Measurements from ENCODE around the gene CPLX1. TPM values are rescaled to one million over a fixed set of nuclear protein-coding genes. Genes with fewer than 3 reads are reported as not detected.

CPLX1 gene
- polyA plus RNA-seq, 1 donor (not counting 4 experiments of a cell fraction or from before 2014, with no cell fraction given) = 0.04 TPM

- Histone ChIP-seq H3K36me3 (ENCODE audit: control insufficient read depth in 2 of 2, extremely low read depth in 1 of 2, insufficient read depth in 2 of 2, low read length in 2 of 2) (no peaks in the 10 kb centered on the region), H3K79me2 (ENCODE audit: control insufficient read depth, insufficient read depth, low read length) (no peaks in the 10 kb centered on the region), H3K4me2 (ENCODE audit: control insufficient read depth, extremely low read depth, insufficient read depth, low read depth, low read length) (no peak overlapping the region), H4K20me1 (ENCODE audit: control insufficient read depth, extremely low read depth, insufficient read depth, low read length) (no peaks in the 10 kb centered on the region), H3K4me3 (ENCODE audit: control insufficient read depth in 2 of 3, extremely low read depth in 1 of 3, insufficient read depth in 2 of 3, low read depth in 1 of 3, low read length in 3 of 3) (no peak overlapping the region), H3K9me3 (ENCODE audit: control insufficient read depth, low read depth, low read length) (peaks cover 2% of the 10 kb centered on the region), H3K27ac (ENCODE audit: control insufficient read depth, insufficient read depth, low read length) (no peak overlapping the region), H2AFZ (ENCODE audit: control insufficient read depth, low read length) (no peak overlapping the region), H3K9me1 (ENCODE audit: control insufficient read depth, extremely low read depth, insufficient read depth, low read length) (no peaks in the 10 kb centered on the region), H3K4me1 (ENCODE audit: control insufficient read depth, extremely low read depth, insufficient read depth, low read length) (no peaks in the 10 kb centered on the region), H3K27me3 (ENCODE audit: control insufficient read depth, extremely low read depth, insufficient read depth, low read length) (peaks cover 76% of the 10 kb centered on the region), H3K9ac (ENCODE audit: control insufficient read depth, extremely low read depth, insufficient read depth, low read length) (no peak overlapping the region)
- no peak for FAIRE-seq
- no peak for DNase-seq (ENCODE audit: low read depth, low spot score)
- no peak for TF ChIP-seq EZH2 (IDR thresholded peaks at IDR 0.05; ENCODE audit: low read length)
- TF ChIP-seq CTCF (optimal IDR thresholded peaks at IDR 0.05 in 1 of 3, IDR thresholded peaks at IDR 0.05 in 1 of 3, conservative IDR thresholded peaks at IDR 0.05 in 1 of 3; ENCODE audit: extremely low read depth in 1 of 3, insufficient read depth in 2 of 3, low read length in 3 of 3) = no peak
- dilution Hi-C loops (cut with MboI; ENCODE audit: extremely low pct_ligation_motif_present, low sequenced_read_pairs) = no loop called here
These were observed 2.0 kb downstream of the CPLX1 start for GRCh38 chr4:823761-824460.

- FAIRE-seq (no peak), DNase-seq (ENCODE audit: low read depth, low spot score) (no peak)
- H4K20me1 ChIP-seq (ENCODE audit: control insufficient read depth, extremely low read depth, insufficient read depth, low read length) = no peaks in the 10 kb centered on the region
- H3K9ac ChIP-seq (ENCODE audit: control insufficient read depth, extremely low read depth, insufficient read depth, low read length) = no peak overlapping the region
- dilution Hi-C loops (cut with MboI; ENCODE audit: extremely low pct_ligation_motif_present, low sequenced_read_pairs) = no loop called here
- H3K4me3 ChIP-seq (ENCODE audit: control insufficient read depth in 2 of 3, extremely low read depth in 1 of 3, insufficient read depth in 2 of 3, low read depth in 1 of 3, low read length in 3 of 3) = no peak overlapping the region
- H3K27ac ChIP-seq (ENCODE audit: control insufficient read depth, insufficient read depth, low read length) = no peak overlapping the region
- TF ChIP-seq EZH2 (IDR thresholded peaks at IDR 0.05; ENCODE audit: low read length) (no peak), CTCF (optimal IDR thresholded peaks at IDR 0.05 in 1 of 3, IDR thresholded peaks at IDR 0.05 in 1 of 3, conservative IDR thresholded peaks at IDR 0.05 in 1 of 3; ENCODE audit: extremely low read depth in 1 of 3, insufficient read depth in 2 of 3, low read length in 3 of 3) (no peak)
- peaks cover 2% of the 10 kb centered on the region for H3K9me3 ChIP-seq (ENCODE audit: control insufficient read depth, low read depth, low read length)
- no peaks in the 10 kb centered on the region for H3K79me2 ChIP-seq (ENCODE audit: control insufficient read depth, insufficient read depth, low read length)
- no peaks in the 10 kb centered on the region for H3K9me1 ChIP-seq (ENCODE audit: control insufficient read depth, extremely low read depth, insufficient read depth, low read length)
- H3K4me1 ChIP-seq (ENCODE audit: control insufficient read depth, extremely low read depth, insufficient read depth, low read length) = no peaks in the 10 kb centered on the region
- no peak overlapping the region for H3K4me2 ChIP-seq (ENCODE audit: control insufficient read depth, extremely low read depth, insufficient read depth, low read depth, low read length)
- no peak overlapping the region for H2AFZ ChIP-seq (ENCODE audit: control insufficient read depth, low read length)
- peaks cover 74% of the 10 kb centered on the region for H3K27me3 ChIP-seq (ENCODE audit: control insufficient read depth, extremely low read depth, insufficient read depth, low read length)
- H3K36me3 ChIP-seq (ENCODE audit: control insufficient read depth in 2 of 2, extremely low read depth in 1 of 2, insufficient read depth in 2 of 2, low read length in 2 of 2) = no peaks in the 10 kb centered on the region
These were observed 2.7 kb downstream of the CPLX1 start for GRCh38 chr4:823176-823760.

All from keratinocyte (primary cell).